GM12801 (cell line): ENCODE data around the gene OR9A4.

ENCODE experiments used
- CTCF ChIP-seq: IDR thresholded peaks from one replicate; pipeline ENCODE4 v1.5.1; 2011; ENCODE audit warnings: control low read depth; ENCODE audit not compliant: insufficient read length; ENCODE audit errors: extremely low read depth

Gene OR9A4

GRCh38 chr7:141949021-141949420 is 32.8 kb downstream of the OR9A4 start:
- no peak for TF ChIP-seq CTCF

- TF ChIP-seq CTCF: no peak
Observed at GRCh38 chr7:141949451-141949850, 33.3 kb downstream of the OR9A4 start.

- no peak for TF ChIP-seq CTCF
Observed at GRCh38 chr7:141949911-141950310, 33.7 kb downstream of the OR9A4 start.

- TF ChIP-seq CTCF: no peak
Observed at GRCh38 chr7:141950806-141951205, 34.6 kb downstream of the OR9A4 start.

- no peak for TF ChIP-seq CTCF
Observed at GRCh38 chr7:141952461-141952860, 36.3 kb downstream of the OR9A4 start.

GRCh38 chr7:141954334-141954733 is 38.1 kb downstream of the OR9A4 start:
- TF ChIP-seq CTCF: no peak

- no peak for TF ChIP-seq CTCF
Observed at GRCh38 chr7:141956084-141956483, 39.9 kb downstream of the OR9A4 start.
